ENCODE data around the gene DOC2A.

- no peak for TF ChIP-seq YY1 (IDR thresholded peaks at IDR 0.05; ENCODE audit: insufficient read depth, insufficient read length)
- no peak for TF ChIP-seq ZNF274 (IDR thresholded peaks at IDR 0.05; ENCODE audit: low read depth, low read length)
Observed at GRCh38 chr16:29991571-29991904, 19.3 kb downstream of the DOC2A start.
